ENCODE measurements around the gene BAIAP2.

Gene BAIAP2

DNA sequence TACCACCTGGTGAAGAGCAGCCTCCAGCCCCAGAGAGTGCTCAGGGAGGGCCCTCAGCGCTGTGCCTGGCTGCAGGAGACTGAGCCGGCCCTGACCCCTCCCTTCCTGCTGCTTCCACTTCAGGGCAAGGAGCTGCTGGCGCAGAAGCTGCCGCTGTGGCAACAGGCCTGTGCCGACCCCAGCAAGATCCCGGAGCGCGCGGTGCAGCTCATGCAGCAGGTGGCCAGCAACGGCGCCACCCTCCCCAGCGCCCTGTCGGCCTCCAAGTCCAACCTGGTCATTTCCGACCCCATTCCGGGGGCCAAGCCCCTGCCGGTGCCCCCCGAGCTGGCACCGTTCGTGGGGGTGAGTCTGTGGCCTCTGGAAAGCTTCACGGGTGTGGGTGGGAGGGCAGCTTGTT lies 68.4 kb downstream of the BAIAP2 start:
- Histone ChIP-seq H3K9ac (ENCODE audit: low read length) (no peak overlapping the region), H3K27ac (ENCODE audit: low read depth, low read length) (no peak overlapping the region), H3K27me3 (ENCODE audit: low read length) (no peaks in the 10 kb centered on the region), H3K4me3 (ENCODE audit: insufficient read depth, low read length, poor library complexity, severe bottlenecking) (no peak overlapping the region), H2AFZ (ENCODE audit: low read depth, low read length, severe bottlenecking) (no peak overlapping the region), H3K9me3 (ENCODE audit: insufficient read depth, low read length) (no peaks in the 10 kb centered on the region), H3F3A (ENCODE audit: insufficient read depth) (no peaks in the 10 kb centered on the region), H4K20me1 (ENCODE audit: low read depth, low read length) (no peaks in the 10 kb centered on the region), H3K4me2 (ENCODE audit: low read depth, low read length, poor library complexity, severe bottlenecking) (no peak overlapping the region), H3K9me2 (replicated peaks; ENCODE audit: insufficient read depth, low read length) (no peaks in the 10 kb centered on the region), H3K79me2 (ENCODE audit: insufficient read depth, low read length) (no peaks in the 10 kb centered on the region), H3K36me3 (ENCODE audit: low read length) (no peaks in the 10 kb centered on the region)
- no peak for TF ChIP-seq EZH2phosphoT487 (conservative IDR thresholded peaks at IDR 0.05; ENCODE audit: low read length)
- TF ChIP-seq, protein P1, sequence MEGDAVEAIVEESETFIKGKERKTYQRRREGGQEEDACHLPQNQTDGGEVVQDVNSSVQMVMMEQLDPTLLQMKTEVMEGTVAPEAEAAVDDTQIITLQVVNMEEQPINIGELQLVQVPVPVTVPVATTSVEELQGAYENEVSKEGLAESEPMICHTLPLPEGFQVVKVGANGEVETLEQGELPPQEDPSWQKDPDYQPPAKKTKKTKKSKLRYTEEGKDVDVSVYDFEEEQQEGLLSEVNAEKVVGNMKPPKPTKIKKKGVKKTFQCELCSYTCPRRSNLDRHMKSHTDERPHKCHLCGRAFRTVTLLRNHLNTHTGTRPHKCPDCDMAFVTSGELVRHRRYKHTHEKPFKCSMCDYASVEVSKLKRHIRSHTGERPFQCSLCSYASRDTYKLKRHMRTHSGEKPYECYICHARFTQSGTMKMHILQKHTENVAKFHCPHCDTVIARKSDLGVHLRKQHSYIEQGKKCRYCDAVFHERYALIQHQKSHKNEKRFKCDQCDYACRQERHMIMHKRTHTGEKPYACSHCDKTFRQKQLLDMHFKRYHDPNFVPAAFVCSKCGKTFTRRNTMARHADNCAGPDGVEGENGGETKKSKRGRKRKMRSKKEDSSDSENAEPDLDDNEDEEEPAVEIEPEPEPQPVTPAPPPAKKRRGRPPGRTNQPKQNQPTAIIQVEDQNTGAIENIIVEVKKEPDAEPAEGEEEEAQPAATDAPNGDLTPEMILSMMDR (IDR thresholded peaks at IDR 0.05; ENCODE audit: insufficient read depth, low read length, poor library complexity, severe bottlenecking), result no peak

DNA sequence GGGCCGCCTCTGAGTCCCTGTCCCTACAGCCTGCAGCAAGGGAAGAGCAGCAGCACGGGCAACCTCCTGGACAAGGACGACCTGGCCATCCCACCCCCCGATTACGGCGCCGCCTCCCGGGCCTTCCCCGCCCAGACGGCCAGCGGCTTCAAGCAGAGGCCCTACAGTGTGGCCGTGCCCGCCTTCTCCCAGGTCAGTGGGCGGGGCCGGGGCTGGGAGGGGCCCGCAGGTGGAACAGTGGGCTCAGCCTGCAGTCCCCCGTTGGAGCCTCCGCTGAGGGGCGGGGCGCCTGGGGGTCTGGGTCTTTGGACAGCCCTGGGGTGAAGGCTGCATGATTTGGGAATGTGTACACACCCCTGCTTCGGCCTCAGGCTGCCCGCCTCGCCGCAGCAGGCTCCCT lies 71.8 kb downstream of the BAIAP2 start:
- Histone ChIP-seq H3K4me3 (ENCODE audit: insufficient read depth, low read length, poor library complexity, severe bottlenecking) (no peak overlapping the region), H3K9ac (ENCODE audit: low read length) (no peak overlapping the region)

DNA sequence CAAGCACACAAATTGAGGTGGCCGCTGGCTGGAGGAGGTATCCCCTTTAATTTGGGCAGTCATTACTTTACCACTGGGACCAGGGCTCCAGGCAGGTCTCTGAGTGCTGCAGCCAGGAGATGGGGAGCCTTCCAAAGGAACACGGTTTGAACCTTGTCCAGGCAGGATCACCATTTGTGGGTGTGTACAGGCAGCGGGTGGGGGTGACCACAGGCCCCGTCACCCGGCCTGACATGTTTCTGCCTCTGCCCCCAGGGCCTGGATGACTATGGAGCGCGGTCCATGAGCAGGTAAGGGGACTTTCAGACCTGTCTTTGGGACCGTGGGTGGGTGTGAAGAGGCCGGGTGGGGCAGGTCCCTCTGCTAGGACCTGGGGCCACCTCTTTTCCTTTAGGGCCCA lies 73.3 kb downstream of the BAIAP2 start:
- Histone ChIP-seq H3K4me2 (ENCODE audit: low read depth, low read length, poor library complexity, severe bottlenecking) (no peak overlapping the region), H3K27ac (ENCODE audit: low read depth, low read length) (no peak overlapping the region), H3K4me3 (ENCODE audit: insufficient read depth, low read length, poor library complexity, severe bottlenecking) (no peak overlapping the region), H3F3A (ENCODE audit: insufficient read depth) (no peaks in the 10 kb centered on the region), H3K27me3 (ENCODE audit: low read length) (no peaks in the 10 kb centered on the region), H3K79me2 (ENCODE audit: insufficient read depth, low read length) (no peaks in the 10 kb centered on the region), H3K36me3 (ENCODE audit: low read length) (no peaks in the 10 kb centered on the region), H3K9ac (ENCODE audit: low read length) (no peak overlapping the region), H3K9me3 (ENCODE audit: insufficient read depth, low read length) (no peaks in the 10 kb centered on the region), H4K20me1 (ENCODE audit: low read depth, low read length) (no peaks in the 10 kb centered on the region), H3K9me2 (replicated peaks; ENCODE audit: insufficient read depth, low read length) (no peaks in the 10 kb centered on the region), H2AFZ (ENCODE audit: low read depth, low read length, severe bottlenecking) (no peak overlapping the region)
- TF ChIP-seq EZH2phosphoT487 (conservative IDR thresholded peaks at IDR 0.05; ENCODE audit: low read length), result no peak
- TF ChIP-seq, protein P1 (IDR thresholded peaks at IDR 0.05; ENCODE audit: insufficient read depth, low read length, poor library complexity, severe bottlenecking), result no peak

More for the DNA sequence above, 71.8 kb downstream of the BAIAP2 start:
- H3K36me3 ChIP-seq (ENCODE audit: low read length), result no peaks in the 10 kb centered on the region
- H3F3A ChIP-seq (ENCODE audit: insufficient read depth), result no peaks in the 10 kb centered on the region
- H3K4me2 ChIP-seq (ENCODE audit: low read depth, low read length, poor library complexity, severe bottlenecking), result no peak overlapping the region
- no peaks in the 10 kb centered on the region for H3K79me2 ChIP-seq (ENCODE audit: insufficient read depth, low read length)
- H3K9me2 ChIP-seq (replicated peaks; ENCODE audit: insufficient read depth, low read length), result no peaks in the 10 kb centered on the region
- H3K27ac ChIP-seq (ENCODE audit: low read depth, low read length), result no peak overlapping the region
- no peaks in the 10 kb centered on the region for H3K9me3 ChIP-seq (ENCODE audit: insufficient read depth, low read length)
- H4K20me1 ChIP-seq (ENCODE audit: low read depth, low read length), result no peaks in the 10 kb centered on the region
- no peaks in the 10 kb centered on the region for H3K27me3 ChIP-seq (ENCODE audit: low read length)
- H2AFZ ChIP-seq (ENCODE audit: low read depth, low read length, severe bottlenecking), result no peak overlapping the region
- TF ChIP-seq EZH2phosphoT487 (conservative IDR thresholded peaks at IDR 0.05; ENCODE audit: low read length), result no peak
- TF ChIP-seq, protein P1 (IDR thresholded peaks at IDR 0.05; ENCODE audit: insufficient read depth, low read length, poor library complexity, severe bottlenecking), result no peak

Measured in SU-DHL-6 (cell line).